ENCODE results near the gene CHD8. TPM values are rescaled to one million over a fixed set of nuclear protein-coding genes. Genes with fewer than 3 reads are reported as not detected.

CHD8 gene
- total and polyA plus RNA-seq, 2 of the 13 experiments (the other 11 are each of a cell fraction or from before 2014, with no cell fraction given) = 35.1 to 79.6 TPM

DNA sequence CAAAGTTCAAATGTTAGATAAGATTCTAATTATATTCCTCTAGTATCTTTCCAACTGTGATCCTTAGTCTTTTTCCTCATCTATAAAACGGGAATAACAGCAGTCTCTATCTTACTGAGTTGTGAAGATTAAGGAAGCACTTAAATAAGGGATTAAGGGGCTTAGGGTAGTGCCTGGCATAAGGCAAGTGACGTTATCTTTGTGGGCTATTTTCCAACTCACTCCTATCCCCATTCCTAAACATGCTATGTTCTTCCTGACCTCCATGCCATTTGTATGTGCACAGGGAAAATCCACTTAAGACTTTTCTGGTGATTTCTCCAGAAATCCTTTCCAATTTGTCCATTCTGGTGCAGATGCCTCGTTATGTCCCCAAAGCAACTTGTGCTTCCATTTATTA lies 105.4 kb downstream of the CHD8 start (continued):
- TF ChIP-seq, protein P1, sequence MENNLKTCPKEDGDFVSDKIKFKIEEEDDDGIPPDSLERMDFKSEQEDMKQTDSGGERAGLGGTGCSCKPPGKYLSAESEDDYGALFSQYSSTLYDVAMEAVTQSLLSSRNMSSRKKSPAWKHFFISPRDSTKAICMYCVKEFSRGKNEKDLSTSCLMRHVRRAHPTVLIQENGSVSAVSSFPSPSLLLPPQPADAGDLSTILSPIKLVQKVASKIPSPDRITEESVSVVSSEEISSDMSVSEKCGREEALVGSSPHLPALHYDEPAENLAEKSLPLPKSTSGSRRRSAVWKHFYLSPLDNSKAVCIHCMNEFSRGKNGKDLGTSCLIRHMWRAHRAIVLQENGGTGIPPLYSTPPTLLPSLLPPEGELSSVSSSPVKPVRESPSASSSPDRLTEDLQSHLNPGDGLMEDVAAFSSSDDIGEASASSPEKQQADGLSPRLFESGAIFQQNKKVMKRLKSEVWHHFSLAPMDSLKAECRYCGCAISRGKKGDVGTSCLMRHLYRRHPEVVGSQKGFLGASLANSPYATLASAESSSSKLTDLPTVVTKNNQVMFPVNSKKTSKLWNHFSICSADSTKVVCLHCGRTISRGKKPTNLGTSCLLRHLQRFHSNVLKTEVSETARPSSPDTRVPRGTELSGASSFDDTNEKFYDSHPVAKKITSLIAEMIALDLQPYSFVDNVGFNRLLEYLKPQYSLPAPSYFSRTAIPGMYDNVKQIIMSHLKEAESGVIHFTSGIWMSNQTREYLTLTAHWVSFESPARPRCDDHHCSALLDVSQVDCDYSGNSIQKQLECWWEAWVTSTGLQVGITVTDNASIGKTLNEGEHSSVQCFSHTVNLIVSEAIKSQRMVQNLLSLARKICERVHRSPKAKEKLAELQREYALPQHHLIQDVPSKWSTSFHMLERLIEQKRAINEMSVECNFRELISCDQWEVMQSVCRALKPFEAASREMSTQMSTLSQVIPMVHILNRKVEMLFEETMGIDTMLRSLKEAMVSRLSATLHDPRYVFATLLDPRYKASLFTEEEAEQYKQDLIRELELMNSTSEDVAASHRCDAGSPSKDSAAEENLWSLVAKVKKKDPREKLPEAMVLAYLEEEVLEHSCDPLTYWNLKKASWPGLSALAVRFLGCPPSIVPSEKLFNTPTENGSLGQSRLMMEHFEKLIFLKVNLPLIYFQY (CRISPR knock-in tag; IDR thresholded peaks at IDR 0.05; ENCODE audit: borderline replicate concordance) = no peak
- TF ChIP-seq MBD4 (IDR thresholded peaks at IDR 0.05; ENCODE audit: borderline replicate concordance, low read length) = peak; percentile 63; the same call in 1 of the 2 replicates
- no peak for TF ChIP-seq IRX3 (CRISPR knock-in tag; IDR thresholded peaks at IDR 0.05; ENCODE audit: borderline replicate concordance, low read depth)
- TF ChIP-seq KDM5A (IDR thresholded peaks at IDR 0.05; ENCODE audit: borderline replicate concordance, low read length) = no peak
- TF ChIP-seq, protein P2, sequence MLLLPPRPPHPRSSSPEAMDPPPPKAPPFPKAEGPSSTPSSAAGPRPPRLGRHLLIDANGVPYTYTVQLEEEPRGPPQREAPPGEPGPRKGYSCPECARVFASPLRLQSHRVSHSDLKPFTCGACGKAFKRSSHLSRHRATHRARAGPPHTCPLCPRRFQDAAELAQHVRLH (CRISPR knock-in tag; IDR thresholded peaks at IDR 0.05; ENCODE audit: borderline replicate concordance, low read depth) = no peak
- TF ChIP-seq RBM22 (optimal IDR thresholded peaks at IDR 0.05; ENCODE audit: low read length) = peak; percentile 22
- no peak for TF ChIP-seq MTA3 (CRISPR knock-in tag; IDR thresholded peaks at IDR 0.05)
- no peak for TF ChIP-seq ZNF777 (CRISPR knock-in tag; IDR thresholded peaks at IDR 0.05)
- TF ChIP-seq KDM1A (CRISPR knock-in tag; IDR thresholded peaks at IDR 0.05) = no peak
- 0 out of 2 replicates have a peak, but pooled peaks have one; percentile 12 for TF ChIP-seq POLR2G (IDR thresholded peaks at IDR 0.05; ENCODE audit: low read depth, low read length)
- TF ChIP-seq POLR2AphosphoS5 (IDR thresholded peaks at IDR 0.05; ENCODE audit: low read depth, low read length) = peak; percentile 52
